IPS DF 4.7 (cell line): ENCODE data around the gene BLOC1S3.

Experiments
- DNase-seq: peaks from one replicate; pipeline ENCODE4 v3.0.0-alpha.2; 2013; ENCODE audit warnings: low spot score; ENCODE audit errors: extremely low read depth

BLOC1S3 gene

GRCh38 chr19:45179072-45179891 lies 698 bp downstream of the BLOC1S3 start:
- DNase-seq = no peak

GRCh38 chr19:45179892-45180370 lies 1.3 kb downstream of the BLOC1S3 start:
- no peak for DNase-seq

GRCh38 chr19:45180936-45181335 lies 2.4 kb downstream of the BLOC1S3 start:
- DNase-seq = no peak

GRCh38 chr19:45182758-45183157 lies 4.2 kb downstream of the BLOC1S3 start:
- DNase-seq = no peak

DNA sequence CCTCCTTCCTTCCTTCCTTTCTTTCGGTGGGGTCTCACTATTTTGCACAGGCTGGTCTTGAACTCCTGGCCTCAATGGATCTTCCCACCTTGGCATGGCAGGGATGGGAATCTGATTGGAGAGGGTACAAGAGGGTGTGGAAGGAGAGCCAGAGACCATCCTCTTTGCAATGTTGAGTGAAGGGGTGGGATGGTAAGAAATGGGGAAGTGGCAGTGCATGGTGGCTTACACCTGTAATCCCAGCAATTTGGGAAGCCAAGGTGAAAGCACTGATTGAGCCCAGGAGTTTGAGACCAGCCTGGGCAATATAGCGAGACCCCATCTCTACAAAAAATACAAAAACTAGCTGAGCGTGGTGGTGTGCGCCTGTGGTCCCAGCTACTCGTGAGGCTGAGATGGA lies 5.5 kb downstream of the BLOC1S3 start:
- no peak for DNase-seq

GRCh38 chr19:45186509-45187334 lies 8.1 kb downstream of the BLOC1S3 start:
- no peak for DNase-seq

GRCh38 chr19:45187421-45188100 lies 9.0 kb downstream of the BLOC1S3 start:
- no peak for DNase-seq

GRCh38 chr19:45189971-45190370 lies 11.4 kb downstream of the BLOC1S3 start:
- no peak for DNase-seq

GRCh38 chr19:45191375-45191774 lies 12.8 kb downstream of the BLOC1S3 start:
- no peak for DNase-seq

DNA sequence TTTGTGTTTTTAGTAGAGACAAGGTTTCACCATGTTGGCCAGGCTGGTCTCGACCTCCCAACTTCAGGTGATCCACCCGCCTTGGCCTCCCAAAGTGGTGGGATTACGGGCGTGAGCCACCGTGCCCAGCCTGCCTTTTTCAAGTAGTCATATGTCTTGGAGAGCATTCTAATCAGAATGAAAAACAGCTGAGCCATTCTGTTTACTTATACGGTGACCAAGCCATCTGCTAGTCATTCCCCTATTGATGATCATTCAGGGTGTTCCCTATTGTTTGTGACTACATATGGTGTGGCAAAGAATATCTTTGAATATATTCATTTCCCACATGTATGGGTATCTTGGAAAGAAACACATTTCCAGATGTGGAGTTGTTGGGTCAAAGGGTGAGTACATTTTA lies 17.2 kb downstream of the BLOC1S3 start:
- DNase-seq = no peak

DNA sequence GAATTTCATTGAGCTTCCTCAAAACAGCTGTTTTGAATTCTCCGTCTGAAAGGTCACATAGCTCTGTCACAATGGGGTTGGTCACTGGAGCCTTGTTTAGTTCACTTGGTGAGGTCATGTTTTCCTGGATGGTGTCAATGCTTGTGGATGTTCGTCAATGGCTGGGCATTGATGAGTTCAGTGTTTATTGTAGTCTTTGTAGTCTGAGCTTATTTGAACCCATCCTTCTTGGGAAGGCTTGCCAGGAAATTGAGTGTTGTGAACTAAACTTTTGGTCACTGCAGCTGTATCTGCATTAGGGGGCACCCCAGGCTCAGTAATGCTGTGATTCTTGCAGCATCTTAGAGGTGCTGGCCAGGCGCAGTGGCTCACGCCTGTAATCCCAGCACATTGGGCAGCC lies 22.0 kb downstream of the BLOC1S3 start:
- DNase-seq = no peak

DNA sequence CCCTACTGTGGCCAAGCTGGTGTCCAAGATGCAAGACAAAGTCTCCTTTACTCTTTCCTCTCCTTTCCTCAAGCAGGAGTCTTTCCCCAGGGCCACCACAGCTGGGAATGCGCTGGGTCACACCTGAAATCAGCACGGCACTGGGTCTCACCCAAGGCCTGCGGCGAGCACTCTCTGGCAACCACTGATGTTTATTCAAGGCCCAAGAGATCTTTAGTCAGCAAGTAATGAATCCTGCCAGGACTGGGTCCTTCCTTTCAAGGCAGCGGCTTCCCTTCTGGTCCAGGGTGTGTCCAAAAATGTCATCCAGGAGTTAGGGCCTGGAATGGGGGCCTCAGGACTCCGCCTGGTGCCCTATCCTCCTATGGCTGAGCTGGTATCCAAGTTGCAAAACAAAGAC lies 24.1 kb downstream of the BLOC1S3 start:
- no peak for DNase-seq

DNA sequence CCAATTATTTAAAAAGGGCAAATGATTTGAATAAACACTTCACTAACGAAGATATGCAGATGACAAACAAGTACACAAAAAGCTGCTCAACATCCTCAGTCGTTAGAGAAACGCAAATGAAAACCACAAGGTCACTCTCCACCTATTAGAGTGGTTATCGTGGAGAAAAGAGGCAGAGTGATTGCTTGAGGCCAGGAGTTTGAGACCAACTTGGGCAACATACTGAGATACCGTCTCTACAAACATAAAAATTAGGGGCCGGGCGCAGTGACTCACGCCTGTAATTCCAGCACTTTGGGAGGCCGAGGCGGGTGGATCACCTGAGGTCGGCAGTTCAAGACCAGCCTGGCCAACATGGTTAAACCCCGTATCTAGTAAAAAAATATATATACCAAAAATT lies 27.2 kb downstream of the BLOC1S3 start:
- no peak for DNase-seq

DNA sequence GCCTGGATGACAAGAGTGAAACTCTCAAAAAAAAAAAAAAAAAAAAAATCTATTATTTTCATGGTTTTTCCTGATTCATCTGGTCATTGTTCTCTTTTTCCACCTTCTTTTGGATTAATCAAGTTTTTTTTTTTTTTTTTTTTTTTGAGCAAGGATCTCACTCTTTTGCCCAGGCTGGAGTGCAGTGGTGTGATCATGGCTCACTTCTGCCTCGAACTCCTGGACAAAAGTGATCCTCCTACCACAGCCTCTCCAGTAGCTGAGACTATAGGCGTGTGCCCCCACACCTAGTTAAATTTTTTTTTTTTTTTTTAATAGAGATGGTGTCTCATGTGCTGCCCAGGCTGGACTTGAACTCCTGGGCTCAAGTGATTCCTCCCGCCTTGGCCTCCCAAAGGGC lies 27.7 kb downstream of the BLOC1S3 start:
- DNase-seq = no peak

GRCh38 chr19:45211751-45212381 lies 33.3 kb downstream of the BLOC1S3 start:
- DNase-seq = no peak

DNA sequence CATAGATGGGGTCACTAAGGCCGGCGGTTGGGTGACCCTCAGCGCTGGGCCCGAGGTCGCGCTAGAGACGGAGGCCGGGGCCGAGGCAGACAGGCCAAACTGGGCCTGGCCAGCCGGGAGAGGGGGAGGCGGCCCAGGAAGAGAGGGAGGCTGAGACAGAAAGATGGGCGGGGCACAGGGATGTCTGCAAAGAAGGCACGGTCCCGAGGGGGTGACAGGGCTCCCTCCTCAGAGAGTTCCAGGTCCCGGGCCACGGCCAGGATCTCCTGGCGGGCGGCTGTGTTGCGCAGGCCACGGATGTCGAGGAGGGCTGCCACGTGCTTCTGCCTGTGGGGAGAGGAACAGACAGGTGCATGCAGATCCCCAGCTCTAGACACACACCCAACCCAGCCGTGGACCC lies 34.4 kb downstream of the BLOC1S3 start:
- DNase-seq = no peak

GRCh38 chr19:45215391-45216191 lies 37.0 kb downstream of the BLOC1S3 start:
- no peak for DNase-seq

DNA sequence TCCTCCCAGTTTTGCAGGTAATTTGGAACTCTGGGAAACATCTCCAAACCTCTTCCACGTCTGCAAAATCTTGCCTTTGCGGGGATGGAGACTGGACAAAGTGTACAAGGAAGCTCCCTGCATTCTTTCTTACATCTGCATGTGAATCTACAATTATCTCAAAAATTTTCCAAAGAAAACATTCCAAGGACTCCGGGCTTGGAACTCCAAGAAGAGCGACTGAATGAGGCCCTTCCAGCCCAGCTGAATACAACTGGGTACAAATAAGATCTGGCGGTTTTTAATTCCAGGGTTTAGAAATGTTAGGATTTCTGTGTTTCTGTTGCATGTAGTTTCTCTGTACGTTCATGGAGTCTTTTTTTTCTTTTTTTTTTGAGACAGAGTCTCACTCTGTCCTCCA lies 38.1 kb downstream of the BLOC1S3 start:
- DNase-seq = no peak

DNA sequence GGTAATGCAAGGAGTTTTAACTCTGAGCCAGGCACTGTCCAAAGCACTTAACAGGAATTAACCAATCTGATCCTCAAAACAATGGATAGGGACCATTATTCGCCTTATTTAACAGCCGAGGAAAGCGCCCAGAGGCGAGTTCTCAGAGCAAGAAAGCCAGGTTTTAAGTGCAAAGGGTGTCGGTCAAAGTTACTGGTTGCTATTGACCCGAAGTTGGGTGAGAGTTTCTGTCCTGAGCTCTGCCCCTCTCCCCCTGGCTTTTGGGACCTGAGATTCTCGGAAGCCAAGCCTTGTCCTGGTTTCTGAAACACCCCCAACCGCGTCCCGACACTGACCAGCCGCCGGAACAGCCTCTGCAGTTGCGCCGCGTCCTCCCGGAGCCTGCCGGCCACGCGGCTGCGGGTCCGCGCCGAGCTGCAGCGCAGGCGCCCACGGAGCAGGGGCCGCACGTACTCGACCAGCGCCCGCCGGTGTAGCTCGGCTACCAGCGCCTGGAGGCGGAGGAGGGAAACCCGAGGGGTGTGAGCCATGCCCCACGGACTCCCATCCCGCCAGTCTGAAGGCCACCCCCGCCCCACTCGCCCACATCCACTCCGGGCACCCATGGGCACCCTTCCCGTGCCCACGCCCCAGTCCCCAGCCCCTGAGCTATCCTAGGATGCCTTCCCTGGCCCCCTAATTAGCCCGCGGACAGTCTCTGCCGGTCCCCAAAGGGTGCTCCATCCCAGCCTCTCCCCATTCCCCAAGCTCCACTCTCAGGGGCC lies 38.8 kb downstream of the BLOC1S3 start:
- no peak for DNase-seq

DNA sequence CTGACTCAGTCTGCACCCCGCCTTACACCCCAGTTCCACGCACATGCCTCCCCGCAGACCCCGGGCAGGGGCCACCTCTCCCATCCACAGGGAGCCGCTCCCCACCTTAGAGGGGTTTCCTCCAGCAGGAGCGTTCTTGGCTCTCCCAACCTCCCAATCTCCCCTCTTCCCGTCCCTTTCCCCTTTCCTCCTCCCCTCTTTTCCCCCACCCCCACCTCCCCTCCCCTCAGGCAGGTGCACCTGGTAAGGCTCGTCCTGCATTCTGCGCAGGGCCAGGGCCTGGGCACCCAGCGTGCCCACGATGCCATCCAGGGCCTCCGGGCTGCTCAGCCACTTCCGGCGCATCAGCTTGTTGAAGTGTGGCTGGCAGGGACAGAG lies 39.4 kb downstream of the BLOC1S3 start:
- DNase-seq = no peak
